Measurements from ENCODE around the gene TLE3. TPM values are rescaled to one million over a fixed set of nuclear protein-coding genes. Genes with fewer than 3 reads are reported as not detected.

Gene TLE3
- total RNA-seq, 4 donors from 2014 or later, result 4.6 to 35.3 (median 13.3) TPM

DNA sequence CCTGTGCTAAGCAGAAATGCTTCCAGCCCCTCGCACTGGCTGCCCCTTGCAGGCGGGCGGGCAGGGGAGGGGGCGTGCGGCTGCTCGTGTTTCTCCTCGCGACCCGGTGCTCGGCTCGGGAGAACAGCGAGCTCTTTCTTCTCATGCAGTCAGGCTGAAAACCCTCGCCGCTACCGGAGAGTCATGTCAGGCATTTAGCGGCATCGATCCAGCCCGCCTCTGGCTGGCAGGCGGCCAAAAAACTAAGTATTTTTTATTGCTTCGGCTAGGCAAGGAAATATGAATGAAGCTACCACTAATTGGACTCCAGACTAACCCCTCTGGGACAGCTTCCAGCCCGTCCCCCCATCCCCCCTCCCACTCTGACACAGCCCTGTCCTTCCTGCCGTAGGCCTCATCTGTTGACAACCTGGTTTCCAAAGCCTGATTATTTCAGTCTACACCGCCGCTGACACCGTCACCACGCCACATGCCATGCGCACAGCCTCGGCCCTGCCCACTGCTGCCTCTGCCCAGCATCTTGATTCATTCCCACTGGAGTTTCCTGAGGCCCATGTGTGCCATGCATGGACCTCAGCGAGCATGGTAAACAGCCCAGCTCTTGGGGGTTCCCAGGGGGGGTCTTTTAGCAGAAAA lies 35.3 kb downstream of the TLE3 start:
- TF ChIP-seq POLR2A (IDR thresholded peaks at IDR 0.05), result no peak
- TF ChIP-seq, protein P1, sequence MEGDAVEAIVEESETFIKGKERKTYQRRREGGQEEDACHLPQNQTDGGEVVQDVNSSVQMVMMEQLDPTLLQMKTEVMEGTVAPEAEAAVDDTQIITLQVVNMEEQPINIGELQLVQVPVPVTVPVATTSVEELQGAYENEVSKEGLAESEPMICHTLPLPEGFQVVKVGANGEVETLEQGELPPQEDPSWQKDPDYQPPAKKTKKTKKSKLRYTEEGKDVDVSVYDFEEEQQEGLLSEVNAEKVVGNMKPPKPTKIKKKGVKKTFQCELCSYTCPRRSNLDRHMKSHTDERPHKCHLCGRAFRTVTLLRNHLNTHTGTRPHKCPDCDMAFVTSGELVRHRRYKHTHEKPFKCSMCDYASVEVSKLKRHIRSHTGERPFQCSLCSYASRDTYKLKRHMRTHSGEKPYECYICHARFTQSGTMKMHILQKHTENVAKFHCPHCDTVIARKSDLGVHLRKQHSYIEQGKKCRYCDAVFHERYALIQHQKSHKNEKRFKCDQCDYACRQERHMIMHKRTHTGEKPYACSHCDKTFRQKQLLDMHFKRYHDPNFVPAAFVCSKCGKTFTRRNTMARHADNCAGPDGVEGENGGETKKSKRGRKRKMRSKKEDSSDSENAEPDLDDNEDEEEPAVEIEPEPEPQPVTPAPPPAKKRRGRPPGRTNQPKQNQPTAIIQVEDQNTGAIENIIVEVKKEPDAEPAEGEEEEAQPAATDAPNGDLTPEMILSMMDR (IDR thresholded peaks at IDR 0.05 in 4 of 5, conservative IDR thresholded peaks at IDR 0.05 in 1 of 5), result no peak
- Histone ChIP-seq H3K27me3 (no peaks in the 10 kb centered on the region), H3K4me3 (peak overlapping the region; percentile 23 to 39 (median 30)), H3K27ac (peak overlapping the region in 2 of 4 donors; percentile 18 to 66), H3K4me1 (peaks cover 17% of the 10 kb centered on the region in 2 donors), H3K36me3 (peaks cover 0 to 26% of the 10 kb centered on the region in 2 donors), H3K9me3 (no peaks in the 10 kb centered on the region)
- in situ Hi-C loops (cut with MboI; ENCODE audit: low sequenced_read_pairs in 4 of 4) (no loop called here), intact Hi-C loops (cut with DNase I; ENCODE audit: low total_unique reads) (no loop called here)
- ATAC-seq, result peak; percentile 51 to 77
- DNase-seq, result peak; percentile 13 to 32

DNA sequence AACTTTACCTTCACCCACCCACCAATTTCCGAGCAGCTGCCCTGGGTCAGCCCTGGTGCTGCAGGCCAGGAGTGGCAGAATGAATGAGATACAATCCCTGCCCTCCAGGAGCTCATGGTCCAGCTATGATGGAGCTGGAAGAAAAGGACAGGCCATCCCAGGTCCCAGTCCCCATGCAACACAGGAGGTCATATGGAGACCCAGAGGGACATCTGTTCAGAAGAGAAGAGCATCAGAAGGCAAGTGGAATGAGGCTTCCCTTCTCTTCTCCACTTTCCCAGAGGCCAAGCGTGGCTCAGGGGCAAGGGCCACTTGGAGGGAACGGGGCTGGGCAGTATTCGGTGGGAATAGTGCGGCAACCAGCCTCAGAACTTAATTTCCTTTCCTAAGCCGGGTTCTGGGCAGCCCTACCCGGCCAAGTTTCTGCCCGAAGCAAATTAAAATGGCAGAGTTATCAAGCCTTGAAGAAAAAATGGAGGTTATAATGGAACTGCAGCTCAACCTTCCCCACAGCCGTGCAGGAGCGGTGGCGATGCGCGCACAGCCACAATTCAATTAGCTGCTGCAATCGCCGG lies 35.9 kb downstream of the TLE3 start:
- no peak for DNase-seq
- no peak for TF ChIP-seq POLR2A (IDR thresholded peaks at IDR 0.05)
- TF ChIP-seq, protein P1 (IDR thresholded peaks at IDR 0.05 in 4 of 5, conservative IDR thresholded peaks at IDR 0.05 in 1 of 5), result no peak
- peak overlapping the region in 2 of 4 donors; percentile 18 to 66 for H3K27ac ChIP-seq
- H3K27me3 ChIP-seq, result no peaks in the 10 kb centered on the region
- intact Hi-C loops (cut with DNase I; ENCODE audit: low total_unique reads) (no loop called here), in situ Hi-C loops (cut with MboI; ENCODE audit: low sequenced_read_pairs in 4 of 4) (no loop called here)
- H3K36me3 ChIP-seq, result peaks cover 0 to 32% of the 10 kb centered on the region in 2 donors
- ATAC-seq, result no peak
- H3K9me3 ChIP-seq, result no peaks in the 10 kb centered on the region
- peaks cover 17% of the 10 kb centered on the region in 2 donors for H3K4me1 ChIP-seq
- H3K4me3 ChIP-seq, result peak overlapping the region; percentile 23 to 39 (median 30)

DNA sequence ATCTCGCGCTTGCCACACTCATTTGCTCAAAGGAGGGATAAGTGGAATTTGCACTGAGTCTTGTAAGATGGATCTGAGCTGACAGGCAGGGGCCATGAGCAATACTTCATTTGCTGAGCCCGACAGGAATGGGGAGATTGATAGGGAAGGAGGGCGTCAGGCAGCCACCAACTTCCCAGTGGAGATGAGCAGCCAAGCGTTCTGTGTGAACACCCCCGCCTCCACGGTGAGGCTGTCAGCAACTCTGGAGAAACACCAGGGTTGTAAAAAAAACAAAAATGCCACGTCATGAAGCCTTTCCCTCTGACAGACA lies 36.8 kb downstream of the TLE3 start:
- H3K4me1 ChIP-seq, result peaks cover 17% of the 10 kb centered on the region in 2 donors
- H3K4me3 ChIP-seq, result no peak overlapping the region
- H3K36me3 ChIP-seq, result peaks cover 0 to 38% of the 10 kb centered on the region in 2 donors
- in situ Hi-C loops (cut with MboI; ENCODE audit: low sequenced_read_pairs in 4 of 4), result no loop called here
- H3K27me3 ChIP-seq, result no peaks in the 10 kb centered on the region
- DNase-seq (no peak), ATAC-seq (no peak)
- H3K27ac ChIP-seq, result no peak overlapping the region
- intact Hi-C loops (cut with DNase I; ENCODE audit: low total_unique reads), result no loop called here
- TF ChIP-seq, protein P1 (IDR thresholded peaks at IDR 0.05 in 4 of 5, conservative IDR thresholded peaks at IDR 0.05 in 1 of 5), result no peak
- no peak for TF ChIP-seq POLR2A (IDR thresholded peaks at IDR 0.05)
- no peaks in the 10 kb centered on the region for H3K9me3 ChIP-seq

DNA sequence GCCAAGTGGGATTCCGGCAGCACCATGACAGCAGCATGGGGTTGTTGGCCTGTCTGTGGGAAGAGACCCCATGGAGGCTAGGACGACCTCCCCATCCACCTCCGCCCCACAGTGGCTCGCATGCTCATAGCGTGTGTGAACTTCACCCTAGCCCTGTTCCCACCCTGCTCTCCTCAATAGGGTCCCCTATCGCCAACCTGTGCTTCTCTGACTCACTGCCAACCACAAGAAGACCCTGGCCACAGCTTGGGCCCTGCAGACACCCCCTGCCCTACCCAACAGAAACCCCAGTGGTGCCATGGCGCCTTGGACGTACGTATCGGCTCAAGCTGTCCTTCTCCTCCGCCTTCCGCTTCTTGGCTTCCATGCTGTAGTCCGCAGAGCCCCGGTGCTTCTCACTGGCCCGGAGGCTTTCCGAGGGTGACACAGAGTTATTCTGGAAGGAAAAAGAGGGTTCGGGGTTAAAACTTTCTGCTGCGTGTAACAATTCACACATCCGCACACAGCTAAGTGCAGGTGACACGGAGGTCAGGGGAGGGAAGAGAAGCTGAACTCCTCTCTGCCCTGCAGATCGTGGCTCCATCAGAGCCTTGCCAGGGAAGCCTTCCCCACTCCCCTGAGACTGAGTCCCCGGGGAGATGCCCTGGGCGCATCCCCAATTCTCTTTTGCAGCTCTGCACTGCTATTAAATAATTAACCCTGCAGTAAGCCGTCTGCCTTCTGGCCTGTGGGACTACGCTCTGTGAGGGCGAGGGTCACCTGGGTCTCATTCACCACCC lies 37.3 kb downstream of the TLE3 start:
- in situ Hi-C loops (cut with MboI; ENCODE audit: low sequenced_read_pairs in 4 of 4) (no loop called here), intact Hi-C loops (cut with DNase I; ENCODE audit: low total_unique reads) (no loop called here)
- no peak overlapping the region for H3K27ac ChIP-seq
- no peak for DNase-seq
- peaks cover 0 to 38% of the 10 kb centered on the region in 2 donors for H3K36me3 ChIP-seq
- TF ChIP-seq, protein P1 (IDR thresholded peaks at IDR 0.05 in 4 of 5, conservative IDR thresholded peaks at IDR 0.05 in 1 of 5), result no peak
- TF ChIP-seq POLR2A (IDR thresholded peaks at IDR 0.05), result no peak
- no peaks in the 10 kb centered on the region for H3K27me3 ChIP-seq
- no peak for ATAC-seq
- peaks cover 17% of the 10 kb centered on the region in 2 donors for H3K4me1 ChIP-seq
- no peak overlapping the region for H3K4me3 ChIP-seq
- H3K9me3 ChIP-seq, result no peaks in the 10 kb centered on the region

Measured in gastrocnemius medialis (tissue), 4 donors.